AG20443 (cell line): ENCODE results near the gene RGS6.

Source experiments
- DNase-seq: peaks from one replicate; pipeline ENCODE4 v3.0.0; 2012; ENCODE audit warnings: low spot score, mixed read lengths

The RGS6 gene

DNA sequence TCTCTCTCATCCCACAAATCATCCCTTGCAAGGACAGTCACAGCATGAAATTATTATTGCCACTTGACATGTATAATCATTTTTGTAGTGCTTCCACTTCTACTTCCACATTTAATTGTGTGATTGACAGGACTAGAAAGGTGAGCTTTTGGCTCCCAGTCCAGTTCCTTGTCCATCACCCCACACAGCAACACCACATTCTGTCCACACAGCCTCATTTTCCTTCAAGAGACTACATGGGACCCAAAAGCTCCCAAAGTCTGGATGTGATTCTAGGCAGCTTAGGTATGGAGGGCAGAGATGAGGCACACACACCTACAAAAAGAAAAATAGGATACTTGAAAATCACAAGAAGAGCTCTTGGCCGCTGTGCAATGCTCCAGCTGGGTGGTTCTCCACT, 595.4 kb downstream of the RGS6 start:
- DNase-seq, result no peak

DNA sequence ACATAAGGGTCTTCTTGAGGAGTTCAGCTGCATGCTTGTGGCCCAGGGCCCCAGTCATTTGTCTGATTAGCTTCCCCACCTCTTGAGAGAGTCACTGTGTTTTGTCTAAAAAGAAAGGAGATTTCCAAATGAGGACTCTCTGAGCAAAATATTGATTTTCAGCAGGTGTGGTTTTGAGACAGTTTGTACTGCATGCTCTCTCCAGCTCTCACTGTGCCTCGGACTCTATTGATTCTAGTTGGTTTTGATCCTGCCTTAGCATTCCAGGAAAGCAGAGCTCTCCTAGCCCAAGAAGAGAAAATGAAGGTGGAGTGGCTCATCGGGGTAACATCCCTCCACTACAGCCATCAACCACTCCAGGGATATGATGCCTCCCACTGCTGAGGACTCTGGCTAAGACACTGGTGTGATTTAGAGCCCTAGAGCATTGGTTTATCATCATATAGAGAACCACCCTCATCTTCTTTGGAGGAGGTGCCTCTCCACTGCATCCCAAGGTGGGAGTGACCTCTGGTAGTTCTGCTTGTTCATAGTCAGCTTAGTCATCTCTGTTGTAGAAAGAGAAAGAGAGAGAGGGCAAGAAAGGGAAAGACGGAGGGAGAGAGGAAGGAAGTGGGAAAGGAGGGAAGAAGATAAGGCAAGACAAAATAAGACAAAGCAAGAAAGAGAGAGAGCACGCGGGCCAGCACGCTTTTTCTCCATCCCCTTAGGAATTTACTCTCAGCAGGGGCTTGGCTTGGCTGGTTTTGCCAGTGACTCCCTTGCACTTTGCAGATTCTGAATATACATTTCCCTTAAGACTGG, 596.0 kb downstream of the RGS6 start:
- no peak for DNase-seq

DNA sequence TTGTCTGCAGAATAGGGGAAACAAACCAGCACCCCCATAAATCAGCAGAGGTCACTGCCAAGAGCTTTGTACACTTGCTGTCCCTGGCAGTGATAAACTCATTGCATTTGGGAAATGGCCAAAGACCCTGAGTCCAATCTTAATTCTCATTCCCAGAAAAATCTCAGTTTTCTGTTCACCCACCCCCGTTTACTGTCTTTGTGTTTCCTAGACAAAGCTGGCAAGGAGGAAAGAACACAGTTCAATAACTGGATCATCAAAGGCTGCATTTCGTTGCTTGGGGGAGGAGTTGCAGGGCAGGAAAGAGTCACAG, 596.6 kb downstream of the RGS6 start:
- no peak for DNase-seq

DNA sequence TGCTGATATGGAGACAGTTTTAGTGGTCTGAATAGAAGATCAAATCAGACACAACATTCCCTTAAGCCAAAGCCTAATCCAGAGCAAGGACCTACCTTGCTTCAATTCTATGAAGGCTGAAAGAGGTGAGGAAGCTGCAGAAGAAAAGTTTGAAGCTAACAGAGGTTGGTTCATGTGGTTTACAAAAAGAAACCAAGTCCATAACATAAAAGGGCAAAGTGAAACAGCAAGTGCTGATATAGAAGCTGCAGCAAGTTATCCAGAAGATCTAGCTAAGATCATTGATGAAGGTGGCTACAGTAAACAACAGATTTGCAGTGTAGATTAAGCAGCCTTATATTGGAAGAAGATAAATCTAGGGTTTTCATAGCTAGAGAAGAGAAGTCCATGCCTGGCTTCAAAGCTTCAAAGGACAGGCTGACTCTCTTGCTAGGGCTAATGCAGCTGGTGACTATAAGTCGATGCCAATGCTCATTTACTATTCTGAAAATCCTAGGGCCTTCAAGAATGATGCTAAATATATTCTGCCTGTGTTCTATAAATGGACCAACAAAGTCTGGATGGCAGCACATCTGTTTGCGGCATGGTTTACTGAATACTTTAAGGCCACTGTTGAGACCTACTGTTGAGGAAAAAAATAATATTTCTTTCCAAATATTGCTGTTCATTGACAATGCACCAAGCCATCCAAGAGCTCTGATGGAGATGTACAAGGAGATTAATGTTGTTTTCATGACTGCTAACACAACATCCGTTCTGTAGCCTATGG, 600.6 kb downstream of the RGS6 start:
- no peak for DNase-seq

DNA sequence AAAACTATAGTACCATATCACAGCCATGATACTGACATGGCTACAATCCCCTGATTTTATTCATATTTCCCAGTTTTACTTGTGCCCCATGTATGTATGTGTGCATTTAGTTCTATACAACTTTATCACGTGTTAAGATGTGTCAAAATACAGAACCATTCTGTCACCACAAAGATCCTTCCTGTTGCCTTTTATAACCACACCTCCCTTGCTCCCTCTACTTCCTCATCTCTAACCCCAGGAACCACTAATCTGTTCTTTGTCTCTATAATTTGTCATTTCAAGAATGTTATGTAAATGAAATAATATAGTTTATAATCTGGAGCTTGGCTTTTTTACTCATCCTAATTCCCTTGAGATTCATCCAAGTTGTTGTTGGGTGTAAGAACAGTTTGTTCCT, 603.3 kb downstream of the RGS6 start:
- no peak for DNase-seq

DNA sequence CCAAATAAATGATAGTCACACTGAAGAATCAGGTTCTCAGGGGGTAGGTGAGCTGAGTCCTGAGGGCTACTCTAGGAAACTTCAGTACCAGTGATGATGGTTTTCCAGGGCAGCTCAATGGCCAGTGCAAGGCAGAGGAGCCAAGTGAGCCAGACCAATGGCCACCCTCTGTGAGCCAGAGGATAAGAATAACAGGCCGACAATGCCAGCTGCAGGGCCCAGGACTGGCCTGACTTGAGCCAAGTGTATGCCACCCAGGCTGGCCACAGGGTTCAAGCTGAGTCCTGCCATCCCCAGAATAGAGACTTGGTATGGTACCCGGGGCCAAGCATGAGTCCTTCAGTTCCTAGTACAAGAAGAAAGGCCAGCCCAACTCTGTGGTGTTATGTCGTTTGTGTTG, 606.2 kb downstream of the RGS6 start:
- DNase-seq, result no peak

DNA sequence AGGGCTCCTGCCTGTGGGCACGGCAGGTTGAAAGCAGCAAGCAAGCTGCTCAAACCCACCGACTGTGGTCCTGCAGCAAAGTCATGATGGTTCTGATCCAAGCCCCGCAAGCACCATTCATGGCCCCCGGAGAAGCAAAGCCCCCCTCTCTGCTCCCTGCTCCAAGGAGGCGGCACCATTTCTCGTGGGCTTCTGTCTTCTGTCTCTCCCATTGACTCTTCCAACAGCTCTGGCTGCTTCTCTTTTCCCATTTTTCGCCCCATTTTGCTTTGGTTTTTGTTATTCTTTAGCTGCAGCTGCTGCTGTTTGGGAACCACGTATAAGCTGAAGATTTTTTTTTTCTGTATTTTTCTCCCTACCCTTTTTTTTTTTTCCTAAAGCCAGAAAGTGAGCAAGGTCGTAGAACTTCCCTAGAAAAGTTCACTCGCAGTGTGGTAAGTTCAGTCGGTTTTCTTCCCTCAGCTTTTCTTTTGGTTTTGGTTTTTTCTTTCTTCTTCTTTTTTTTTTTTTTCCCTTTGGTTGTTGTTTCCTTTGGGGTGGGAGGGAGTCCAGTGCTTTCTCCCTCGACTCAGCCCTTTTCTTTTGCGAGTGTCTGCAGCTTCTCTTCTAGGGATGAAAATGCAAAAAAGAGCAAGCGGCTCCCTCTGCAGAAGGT, 607.6 kb downstream of the RGS6 start:
- DNase-seq, result no peak

DNA sequence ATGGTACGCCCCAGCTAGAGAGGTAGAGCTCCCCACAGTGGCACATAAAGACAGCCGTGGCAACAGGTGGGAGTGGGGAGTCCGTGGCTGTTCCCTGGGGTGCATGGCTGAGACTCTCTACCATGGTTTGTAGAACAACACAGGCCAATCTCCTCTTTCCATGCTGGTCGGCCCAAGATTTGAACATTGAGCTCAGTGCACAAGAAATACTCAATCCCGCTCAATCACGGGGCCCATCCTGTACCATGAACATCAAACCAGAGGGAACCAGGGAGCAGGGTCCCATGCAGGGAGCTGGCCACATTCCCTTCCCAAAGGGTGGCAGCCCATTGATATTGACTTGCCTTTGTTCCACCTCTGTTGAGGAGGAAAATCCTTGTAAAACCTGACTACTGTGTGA, 608.6 kb downstream of the RGS6 start:
- no peak for DNase-seq

DNA sequence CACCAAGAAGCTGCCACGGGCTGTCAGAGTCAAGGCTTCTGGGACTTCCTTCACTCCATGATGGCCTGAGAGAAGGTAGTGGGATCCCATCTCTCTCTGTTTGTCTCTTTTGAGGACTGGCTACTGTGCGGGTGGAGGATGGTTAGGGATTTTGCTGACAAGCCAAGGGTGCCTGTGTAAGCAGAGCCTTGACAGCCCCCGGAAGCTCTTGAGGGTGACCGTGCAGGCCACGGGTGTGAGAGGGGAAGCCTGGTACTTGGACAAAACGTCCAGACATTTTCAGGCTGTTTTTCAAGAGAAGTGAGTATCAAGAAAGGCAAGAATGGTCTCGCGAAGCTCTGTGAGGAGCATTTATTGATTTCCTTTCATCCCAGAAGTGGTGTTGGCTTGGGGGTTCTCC, 609.3 kb downstream of the RGS6 start:
- DNase-seq, result no peak

DNA sequence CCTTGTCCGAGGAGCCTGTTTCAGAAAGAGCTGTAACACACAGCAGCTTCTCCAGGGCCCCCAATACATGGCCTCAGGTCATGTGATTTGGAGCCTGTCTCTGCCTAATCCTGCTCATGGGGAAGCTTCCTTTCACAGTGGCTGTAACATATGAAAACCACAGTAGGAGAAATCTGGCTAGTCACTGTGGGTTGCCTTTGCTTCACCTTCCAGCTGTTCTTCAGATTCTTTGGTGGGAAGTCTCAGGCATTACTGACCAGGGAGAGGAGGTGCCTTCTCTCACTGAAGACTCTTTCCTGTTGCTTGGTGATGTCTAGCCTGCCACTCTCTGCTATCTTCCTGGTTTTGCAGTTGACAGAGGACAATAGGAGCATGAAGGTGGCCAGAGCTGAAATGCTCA, 611.1 kb downstream of the RGS6 start:
- no peak for DNase-seq

DNA sequence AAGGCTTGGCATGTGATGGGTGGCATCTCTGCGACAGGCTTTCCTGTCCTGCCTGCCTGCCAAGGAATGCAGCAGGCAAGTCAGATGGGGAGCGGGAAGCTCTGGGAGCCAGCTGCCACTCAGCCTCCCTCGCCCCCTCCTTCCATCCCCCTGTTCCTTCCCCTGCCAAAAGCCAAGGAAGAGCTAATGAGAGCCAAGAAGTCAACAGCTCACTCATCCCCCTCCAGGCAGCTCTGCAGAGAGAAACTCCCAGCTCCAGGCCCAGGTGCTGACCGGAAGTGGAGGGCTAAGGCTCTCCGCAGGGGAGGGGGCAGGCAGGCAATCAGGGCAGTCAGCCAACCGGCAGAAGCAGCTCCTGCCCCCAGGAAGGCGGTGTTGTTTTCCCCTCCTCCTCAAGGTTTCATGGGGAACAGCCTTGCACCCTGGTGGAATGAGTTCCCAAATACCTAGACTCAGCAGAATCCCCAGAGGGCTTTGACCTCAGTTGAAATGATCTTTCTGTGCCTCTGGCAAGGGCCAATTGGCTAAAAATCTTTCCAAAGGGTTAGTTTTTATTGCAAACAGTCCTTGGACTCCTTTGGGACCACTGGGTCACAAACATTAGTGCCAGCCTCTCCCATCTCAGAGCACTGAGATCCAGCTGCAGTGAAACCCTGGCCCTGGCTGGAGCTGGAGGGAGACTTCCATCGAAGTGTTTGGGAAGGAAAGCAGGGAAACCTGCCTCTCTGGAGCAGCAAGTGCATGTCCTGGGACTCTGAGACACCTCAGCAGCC, 612.6 kb downstream of the RGS6 start:
- DNase-seq, result no peak

DNA sequence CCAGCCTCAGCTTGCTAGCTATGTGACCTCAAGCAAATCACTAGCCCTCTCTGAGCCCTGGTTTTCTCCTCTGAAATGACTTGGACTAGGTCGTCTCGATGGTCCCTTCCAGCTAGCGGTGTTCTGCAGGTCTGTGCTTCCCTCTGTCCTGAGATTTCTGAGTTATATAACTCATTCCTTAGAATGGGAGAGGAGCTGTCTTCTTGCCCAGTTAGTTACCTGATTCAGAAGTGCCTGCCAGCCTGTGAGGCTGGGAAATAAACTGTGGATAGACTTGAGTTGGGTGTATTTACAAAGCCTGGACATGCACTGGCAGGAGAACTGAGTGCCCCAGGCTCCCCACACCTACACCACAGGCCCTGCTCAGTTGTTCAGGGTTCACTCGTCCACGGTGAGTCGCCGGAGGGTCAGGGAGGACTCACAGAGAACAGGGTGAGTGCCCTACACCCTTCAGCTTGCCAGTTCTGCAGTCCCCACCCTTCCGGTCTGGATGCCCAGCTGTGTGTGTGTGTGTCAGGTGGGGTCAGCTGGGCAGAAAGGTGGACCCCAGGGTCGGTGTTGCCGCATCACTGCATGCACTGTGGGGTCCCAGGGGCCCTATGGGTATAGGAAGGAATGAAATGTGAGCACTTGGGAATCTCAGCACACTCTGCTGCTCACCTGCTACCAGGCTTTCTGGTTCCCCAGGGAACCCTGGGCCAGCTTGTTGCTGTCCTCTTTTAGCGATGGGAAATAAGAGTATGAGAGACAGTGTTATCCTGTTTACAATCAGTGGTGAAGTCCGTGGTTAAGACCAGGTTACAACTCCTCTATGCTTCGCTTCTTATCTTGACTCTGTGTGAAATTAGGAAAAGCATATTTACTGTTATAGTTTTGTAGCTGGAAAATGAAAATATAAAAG, 613.4 kb downstream of the RGS6 start:
- no peak for DNase-seq

DNA sequence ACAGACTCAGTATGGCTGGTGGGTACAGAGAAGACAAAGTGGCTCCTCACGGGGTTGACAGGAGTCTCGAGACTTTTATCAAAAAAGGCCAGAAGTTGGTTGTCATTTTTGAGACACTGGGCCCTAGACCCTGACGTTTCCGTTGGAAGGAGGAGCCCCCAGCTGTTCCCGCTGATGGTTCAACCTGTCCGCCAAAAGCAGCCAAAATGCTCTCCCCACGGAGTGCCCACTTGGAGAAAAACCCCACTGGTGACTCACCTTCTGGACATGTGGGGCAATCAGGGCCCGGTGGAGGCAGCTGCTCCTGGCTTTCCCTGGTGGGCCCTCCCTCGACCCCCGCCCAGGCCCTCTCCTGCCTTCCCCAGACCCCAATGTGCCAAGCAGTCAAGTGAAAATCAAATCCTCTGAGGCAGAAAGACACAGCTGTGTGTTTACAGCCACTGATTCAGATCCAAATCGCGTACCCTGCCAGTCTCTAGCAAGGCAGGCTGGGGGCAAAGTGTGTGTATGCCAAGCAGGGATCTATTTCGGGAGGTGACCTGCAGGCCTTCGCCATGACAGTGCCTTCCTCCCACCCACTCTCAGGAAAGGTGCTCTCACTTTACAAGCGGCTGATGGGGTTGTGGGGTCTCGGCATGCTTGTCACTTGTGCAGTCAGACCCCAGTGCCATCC, 614.3 kb downstream of the RGS6 start:
- DNase-seq, result no peak

DNA sequence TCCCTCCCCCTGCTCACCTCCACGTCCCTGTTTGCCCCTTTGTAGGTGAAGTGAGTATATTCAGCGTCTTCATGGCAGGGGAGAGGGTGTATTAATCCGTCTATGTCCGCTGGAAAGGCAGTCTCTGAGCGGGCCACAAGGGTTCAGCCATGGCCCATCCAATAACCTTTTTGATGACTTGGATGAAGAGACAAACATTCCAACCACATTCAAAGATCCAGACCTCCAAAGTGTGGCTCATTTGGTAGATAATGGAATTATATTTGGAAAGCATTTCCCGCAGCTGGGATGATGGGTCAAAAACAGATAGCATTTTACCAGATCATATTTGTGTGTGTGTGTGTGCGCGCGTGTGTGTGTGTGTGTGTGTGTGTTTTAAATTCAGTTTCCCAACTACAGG, 615.8 kb downstream of the RGS6 start:
- no peak for DNase-seq

DNA sequence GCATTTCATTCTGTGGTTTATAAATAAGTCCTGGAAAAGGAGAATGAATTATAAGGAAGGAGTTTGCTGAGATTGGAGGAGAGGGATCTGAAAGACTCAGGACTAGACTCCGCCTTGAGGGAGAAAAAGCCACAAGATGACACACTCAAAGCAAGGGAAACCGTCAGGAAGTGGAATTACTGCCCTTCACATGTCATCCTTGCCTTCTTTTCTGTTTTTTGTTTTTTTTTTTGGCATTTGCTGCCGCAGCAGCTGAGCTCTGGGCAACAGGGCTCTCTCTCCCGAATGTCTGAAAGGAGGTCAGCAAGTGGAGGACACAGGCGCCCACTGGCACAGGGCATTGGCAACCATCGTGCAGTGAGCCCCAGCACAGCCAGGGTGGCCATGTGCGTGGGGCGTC, 616.8 kb downstream of the RGS6 start:
- DNase-seq, result peak; percentile 42

DNA sequence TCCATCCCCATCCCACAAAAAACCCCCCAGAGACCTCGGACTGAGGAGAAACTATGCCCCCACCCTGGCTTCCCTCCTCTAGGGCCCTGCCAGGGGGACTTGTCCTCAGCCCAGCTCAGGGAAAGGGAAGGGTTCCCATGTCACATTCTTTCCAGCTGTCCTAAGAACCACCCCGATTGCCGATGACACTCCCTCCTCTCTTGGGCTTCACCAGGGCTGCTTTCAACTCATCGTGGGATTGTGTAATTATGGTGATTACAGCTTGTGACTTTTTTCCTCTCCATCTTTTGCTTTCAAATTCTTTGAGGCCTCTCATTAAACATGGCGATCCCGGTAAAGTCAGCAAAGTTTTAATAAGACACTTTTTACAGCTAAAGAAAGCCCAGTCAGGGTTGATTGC, 617.6 kb downstream of the RGS6 start:
- DNase-seq, result peak; percentile 65

DNA sequence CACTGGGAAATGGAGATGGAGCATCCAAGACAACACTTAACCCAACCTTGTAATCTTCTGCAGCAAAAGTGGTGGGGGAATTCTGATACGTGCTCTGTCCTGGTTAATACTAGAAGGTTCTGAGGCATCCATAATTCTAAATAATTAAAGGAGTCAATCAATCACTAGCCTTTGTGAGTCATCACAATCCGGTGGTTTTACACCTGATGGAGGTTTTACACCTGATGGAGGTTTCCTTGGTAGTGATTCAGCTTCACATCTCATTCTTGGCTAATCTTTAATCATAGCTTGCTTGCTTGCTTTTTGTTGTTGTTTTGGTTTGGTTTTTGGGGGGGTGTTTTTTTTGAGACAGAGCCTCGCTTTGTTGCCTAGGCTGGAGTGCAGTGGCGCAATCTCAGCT, 618.3 kb downstream of the RGS6 start:
- DNase-seq, result no peak

DNA sequence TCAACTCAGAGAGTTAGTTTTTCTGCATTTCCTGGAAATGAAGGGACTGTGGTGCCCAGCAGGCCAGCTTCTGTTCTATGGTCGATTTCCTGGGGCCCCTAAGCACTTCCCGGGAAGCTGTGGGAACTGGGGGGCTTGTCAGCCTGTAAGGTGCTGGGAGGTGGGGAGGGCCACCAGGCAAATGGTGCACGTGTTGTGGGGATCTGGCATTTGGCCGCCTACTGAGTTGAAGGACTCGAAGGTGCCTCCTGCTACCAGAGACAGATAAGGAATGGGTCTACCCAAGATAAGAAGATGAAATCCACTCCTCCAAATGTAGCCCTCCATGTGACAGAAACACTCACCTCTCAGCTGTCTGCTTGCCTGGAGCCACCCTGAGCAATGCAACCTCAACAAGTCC, 620.0 kb downstream of the RGS6 start:
- no peak for DNase-seq

DNA sequence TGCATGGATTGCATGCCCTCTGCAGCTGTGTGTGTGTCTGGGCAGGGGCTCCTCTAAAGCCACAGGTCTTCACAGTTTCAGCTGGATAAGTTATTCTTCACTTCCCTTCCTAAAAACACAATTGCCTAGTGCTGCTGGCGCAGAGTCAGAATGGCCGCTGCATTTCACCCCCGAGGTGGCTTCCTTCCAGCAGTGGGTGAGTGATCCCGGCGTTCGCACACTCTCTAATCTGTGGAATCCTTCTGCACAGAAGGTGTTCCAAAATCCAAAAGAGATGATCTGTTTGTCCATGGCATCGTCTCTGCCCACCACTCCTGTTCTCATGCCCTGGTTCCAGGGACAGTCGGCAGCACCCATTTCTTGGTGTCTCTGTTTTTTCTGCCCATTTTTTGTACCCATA, 620.9 kb downstream of the RGS6 start:
- no peak for DNase-seq

DNA sequence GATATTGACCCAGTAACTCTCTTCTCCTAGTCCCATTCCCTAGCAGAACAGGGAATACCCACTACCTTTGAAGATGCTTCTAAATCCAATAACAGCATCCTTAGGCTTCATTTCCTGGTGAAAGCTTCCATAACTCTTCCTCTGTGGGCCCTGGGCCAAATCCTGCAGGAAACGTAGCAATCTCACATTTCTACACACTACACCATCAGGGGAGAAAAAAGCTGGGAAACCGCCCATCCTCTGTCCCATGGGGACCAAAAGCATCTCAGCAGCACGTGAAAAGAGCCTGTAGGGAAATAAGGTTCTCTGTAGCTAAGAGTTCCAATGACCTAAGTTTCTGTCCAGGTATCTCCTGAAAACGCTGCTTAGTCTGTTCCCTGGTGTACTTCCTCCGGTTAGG, 621.4 kb downstream of the RGS6 start:
- no peak for DNase-seq

DNA sequence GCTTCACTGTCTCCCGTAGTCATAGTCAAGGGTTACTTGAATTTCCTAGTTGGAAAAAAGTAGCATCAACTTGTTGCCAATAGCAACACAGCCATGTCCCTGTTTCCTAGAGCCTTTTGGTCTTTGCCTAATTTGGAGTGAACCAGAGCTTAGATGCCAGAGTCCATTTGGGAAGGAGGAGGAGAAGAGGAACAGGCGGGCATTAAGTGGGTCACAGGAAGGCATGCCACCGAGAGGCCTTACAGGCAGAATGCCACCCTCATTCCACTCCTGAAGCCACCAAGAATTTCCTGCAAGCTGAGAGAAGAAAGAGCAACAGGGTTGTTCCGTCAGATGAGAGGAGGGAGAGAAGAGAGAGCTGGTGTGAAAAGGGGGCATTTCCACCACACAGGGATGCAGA, 622.2 kb downstream of the RGS6 start:
- DNase-seq, result no peak
